ENCODE data around the gene SIRT7.

GRCh38 chr17:81961087-81961511 lies 43.1 kb upstream of the SIRT7 start, which contains the start of gene NOTUM:
- TF ChIP-seq FOXK1 (CRISPR knock-in tag; IDR thresholded peaks at IDR 0.05) (no peak), CTCF (IDR thresholded peaks at IDR 0.05) (no peak), E2F4 (CRISPR knock-in tag; IDR thresholded peaks at IDR 0.05; ENCODE audit: borderline replicate concordance, low read depth) (no peak), PRRX2 (CRISPR knock-in tag; IDR thresholded peaks at IDR 0.05) (no peak), ARID4B (CRISPR knock-in tag; IDR thresholded peaks at IDR 0.05; ENCODE audit: borderline replicate concordance) (no peak)
